Erythroblast (primary cell): ENCODE measurements around the gene NHEJ1.
"Not testable (repeated sequence)": the region's sequence is repeated elsewhere in the genome, so short reads cannot be mapped to it uniquely, and the experiment has no call there.

Experiments
- DNase-seq, 2 experiments: peaks; one replicate each; lab custom pipeline; 2025; lab: John Stamatoyannopoulos, UW
- GATA1 ChIP-seq: IDR thresholded peaks from 2 replicates; pipeline ENCODE4 v1.6.1; 2011; ENCODE audit warnings: low read depth, mild to moderate bottlenecking, control low read depth, low read length, moderate library complexity
- POLR2A ChIP-seq: IDR thresholded peaks from 2 replicates; pipeline ENCODE4 v1.6.1; 2011; ENCODE audit warnings: mild to moderate bottlenecking, low read length

Gene NHEJ1, protein sequence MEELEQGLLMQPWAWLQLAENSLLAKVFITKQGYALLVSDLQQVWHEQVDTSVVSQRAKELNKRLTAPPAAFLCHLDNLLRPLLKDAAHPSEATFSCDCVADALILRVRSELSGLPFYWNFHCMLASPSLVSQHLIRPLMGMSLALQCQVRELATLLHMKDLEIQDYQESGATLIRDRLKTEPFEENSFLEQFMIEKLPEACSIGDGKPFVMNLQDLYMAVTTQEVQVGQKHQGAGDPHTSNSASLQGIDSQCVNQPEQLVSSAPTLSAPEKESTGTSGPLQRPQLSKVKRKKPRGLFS

DNA sequence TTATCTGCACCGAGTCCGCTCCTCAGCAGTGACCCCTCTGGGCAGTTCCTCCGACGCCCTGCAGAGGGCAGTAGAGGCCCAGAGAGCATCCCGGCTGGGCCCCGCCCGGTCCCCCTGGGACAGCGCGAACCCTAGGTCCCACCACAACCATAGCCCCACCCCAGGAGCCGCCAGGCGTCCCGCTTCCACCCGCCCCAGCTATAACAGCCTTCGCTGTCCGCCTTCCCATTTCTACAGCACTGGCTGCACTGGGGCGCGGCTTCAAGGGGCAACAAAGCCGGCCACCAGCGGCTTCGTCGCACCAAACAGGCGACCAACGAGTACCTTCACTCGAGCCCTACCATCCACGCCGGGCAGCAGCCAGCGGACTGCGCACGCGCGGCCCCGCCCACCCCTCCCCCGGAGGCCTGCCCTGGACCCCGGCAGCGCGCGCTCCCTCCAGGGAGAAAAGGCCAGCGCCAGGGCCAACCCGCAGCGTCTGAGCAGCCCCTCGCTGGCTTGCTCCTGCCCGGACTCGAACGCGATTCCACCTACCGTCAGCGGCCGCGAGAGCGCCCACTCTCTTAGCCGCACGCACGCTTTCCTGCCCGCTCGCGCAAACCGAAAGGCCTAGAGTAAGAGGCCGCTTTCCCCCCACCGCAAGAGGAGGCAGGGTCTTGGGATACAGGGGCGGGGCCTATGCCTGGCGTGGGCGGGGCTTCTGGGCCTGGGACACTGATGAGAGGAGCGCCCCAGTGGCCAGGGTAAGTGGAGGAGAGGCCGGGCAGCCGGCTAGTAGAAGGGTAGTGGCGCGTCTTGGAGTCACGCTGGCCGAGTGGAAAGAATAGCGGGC lies at the start of gene NHEJ1:
Gene NHEJ1 (minus strand): TSS at position 630 of the 832 bp plus-strand sequence. CDS start 2,453 bp downstream, outside the sequence.
- TF ChIP-seq GATA1 (no peak), POLR2A (peak; percentile 70)
- DNase-seq, result peak; percentile 94 to 96

DNA sequence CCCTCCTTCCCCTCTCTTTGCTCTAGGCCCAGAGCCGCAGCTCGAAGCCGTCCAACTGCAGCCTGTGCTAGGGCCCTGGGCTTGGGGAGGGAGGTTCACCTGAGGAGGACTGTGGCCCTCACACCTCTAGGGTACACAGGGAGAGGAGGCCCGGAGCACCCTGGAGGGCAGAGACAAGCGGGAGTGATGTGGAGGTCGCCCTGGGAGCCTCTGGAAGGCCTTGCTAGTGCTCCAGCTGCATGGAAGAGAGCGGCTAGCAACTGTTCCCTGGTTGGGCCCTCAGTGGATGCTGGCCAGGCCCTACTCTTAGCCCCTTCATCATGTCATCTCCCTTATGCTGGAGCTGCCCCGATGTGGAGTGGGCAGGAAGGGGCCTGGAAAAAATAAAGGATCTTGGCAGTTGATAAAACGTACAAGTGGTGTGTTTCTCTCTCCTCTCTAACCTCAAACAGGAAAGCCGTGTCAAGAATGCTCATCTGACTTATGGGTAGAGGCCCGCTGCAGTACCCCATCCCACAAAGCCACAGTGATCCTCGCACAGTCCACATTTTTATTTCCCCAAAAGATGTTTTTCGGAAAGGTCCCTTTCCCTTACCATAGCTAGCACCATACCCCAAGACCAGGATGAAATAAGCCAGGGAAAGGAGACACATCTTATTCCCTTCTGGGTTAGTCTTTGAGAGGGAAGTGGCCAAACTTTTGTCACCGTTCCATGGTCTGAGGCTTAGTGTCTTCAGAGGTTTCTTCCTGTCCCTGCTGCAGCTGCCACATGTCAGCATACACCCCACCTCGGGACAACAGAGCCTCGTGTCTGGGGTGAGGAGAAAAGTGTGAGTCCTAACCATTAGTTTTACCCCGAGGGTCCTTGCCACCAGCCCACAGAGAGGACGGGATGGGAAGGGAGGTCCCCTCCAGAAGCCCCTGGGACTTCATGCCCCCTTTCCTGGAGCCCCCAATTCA lies 48.9 kb upstream of the NHEJ1 start:
- no peak for DNase-seq
- TF ChIP-seq GATA1 (no peak), POLR2A (no peak)

DNA sequence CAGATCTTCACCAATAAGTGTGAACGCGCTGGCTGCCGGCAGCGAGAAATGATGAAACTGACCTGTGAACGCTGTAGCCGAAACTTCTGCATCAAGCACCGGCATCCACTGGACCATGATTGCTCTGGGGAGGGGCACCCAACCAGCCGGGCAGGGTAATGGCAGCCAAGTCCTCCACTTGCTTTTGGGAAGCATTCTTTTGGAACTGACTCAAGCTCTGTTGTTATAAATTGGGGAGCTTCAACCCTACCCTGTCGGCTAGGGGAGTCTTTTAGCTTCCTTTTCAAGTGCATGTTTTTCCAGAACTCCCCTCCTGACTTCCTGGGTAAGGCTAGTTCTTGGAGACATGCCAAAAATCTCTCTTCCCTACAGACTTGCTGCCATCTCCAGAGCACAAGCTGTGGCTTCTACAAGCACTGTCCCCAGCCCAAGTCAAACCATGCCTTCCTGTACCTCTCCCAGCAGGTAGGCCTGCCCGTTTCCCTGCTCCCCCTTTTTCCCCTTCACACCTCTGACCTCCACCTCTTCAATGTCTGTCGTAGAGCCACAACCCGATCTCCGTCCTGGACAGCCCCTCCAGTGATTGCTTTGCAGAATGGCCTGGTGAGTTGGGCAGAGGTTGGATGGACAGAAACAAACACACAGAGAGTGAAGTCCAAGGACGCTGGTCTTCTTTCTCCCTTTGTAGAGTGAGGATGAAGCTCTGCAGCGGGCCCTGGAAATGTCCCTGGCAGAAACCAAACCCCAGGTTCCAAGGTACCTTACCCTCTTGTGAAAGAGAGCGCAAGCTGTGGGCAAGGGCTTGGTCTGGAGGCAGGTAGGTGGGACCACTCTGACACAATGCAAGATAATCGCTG lies 47.5 kb upstream of the NHEJ1 start:
- DNase-seq, result peak in 1 of 2 experiments; percentile 48
- no peak for TF ChIP-seq GATA1
- peak; percentile 13 for TF ChIP-seq POLR2A

DNA sequence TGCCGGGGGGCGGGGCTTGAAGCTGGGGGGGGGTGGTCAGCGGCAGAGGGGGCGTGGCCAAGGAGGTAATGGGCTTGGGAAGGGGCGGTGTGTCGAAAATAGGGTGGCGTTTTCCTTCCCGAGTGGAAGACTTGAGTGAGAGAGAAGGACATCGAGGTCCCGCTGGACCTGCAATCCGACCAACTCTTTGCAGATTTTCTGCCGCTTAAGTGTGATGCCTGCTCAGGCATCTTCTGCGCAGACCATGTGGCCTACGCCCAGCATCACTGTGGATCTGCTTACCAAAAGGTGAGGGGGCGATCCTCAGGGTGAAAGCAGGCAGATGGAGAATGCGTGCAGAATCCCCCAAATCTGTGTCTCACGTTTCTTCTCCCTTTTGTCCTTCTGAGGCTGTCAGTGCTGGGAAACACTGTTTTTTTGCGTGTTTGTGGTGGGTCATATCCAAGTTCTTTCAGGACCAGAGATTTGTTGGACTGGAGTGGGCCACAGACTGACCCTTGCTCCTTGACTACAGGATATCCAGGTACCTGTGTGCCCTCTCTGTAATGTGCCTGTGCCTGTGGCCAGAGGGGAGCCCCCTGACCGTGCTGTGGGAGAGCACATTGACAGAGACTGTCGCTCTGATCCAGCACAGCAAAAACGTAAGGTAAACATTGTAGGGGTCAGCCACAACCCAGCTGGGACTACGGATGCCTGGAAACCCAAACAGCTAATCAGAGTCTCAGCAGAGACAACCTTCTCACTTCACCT lies 46.7 kb upstream of the NHEJ1 start:
- TF ChIP-seq GATA1 (no peak), POLR2A (peak; percentile 19)
- no peak for DNase-seq

DNA sequence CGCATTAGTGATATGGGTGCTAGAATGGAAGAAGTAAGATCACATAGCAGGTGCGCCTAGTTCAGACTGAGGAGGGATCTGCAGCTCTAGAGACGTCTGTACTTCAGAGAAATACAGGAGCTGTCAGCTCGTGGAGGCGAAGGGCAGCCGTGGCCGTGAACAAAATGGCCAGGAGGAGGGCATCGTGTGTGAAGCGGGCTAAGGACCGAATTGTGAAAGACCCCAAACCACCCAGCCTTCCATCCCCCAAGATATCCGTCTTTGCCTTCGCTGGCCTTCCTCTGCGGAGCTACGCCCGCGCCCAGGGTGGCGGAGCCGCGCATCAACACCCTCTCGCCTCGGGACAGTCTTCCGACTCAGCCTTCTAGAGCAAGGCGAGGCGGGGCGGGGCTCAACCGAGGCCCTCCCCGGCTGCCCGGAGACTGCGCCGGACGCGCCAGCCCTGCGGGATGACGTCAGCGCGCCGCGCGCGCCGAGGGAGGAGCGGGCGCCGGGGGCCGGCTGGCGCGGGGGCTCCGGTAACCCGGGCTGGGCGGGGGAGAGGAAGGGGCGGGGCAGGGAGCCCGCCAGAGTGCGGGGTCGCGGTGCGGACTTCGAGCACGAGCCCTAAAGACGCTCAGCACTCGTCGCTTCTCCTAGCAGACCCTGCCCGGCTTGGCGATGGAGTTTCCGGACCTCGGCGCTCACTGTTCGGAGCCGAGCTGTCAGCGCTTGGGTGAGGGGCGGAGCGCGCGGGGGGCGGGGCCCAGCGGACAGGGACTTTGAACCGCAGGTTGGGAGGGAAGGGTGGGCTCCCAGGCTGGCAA lies 45.9 kb upstream of the NHEJ1 start, which contains the start of gene ZFAND2B:
Gene ZFAND2B (plus strand): TSS at position 455 of the 806 bp plus-strand sequence. CDS start 206 bp downstream, at position 661.
- peak; percentile 95 to 97 for DNase-seq
- TF ChIP-seq POLR2A, result peak; percentile 97
- TF ChIP-seq GATA1, result no peak

DNA sequence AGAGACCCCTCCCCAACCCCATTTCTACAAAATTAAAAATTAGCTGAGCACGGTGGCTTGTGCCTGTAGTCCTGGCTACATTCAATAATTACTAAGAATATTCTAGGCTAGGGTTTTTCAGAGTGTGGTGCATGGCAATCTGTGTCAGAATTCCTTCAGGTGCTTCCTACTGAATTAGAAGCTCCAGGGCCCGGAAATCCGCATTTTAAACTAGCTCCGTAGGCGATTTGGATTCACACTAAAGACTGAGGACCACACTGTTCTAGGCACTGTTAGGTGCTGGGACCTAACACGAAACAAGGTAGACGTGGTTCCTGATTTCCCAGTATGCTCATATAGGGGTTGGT lies 45.3 kb upstream of the NHEJ1 start:
- no peak for DNase-seq
- no peak for TF ChIP-seq GATA1
- no peak for TF ChIP-seq POLR2A

DNA sequence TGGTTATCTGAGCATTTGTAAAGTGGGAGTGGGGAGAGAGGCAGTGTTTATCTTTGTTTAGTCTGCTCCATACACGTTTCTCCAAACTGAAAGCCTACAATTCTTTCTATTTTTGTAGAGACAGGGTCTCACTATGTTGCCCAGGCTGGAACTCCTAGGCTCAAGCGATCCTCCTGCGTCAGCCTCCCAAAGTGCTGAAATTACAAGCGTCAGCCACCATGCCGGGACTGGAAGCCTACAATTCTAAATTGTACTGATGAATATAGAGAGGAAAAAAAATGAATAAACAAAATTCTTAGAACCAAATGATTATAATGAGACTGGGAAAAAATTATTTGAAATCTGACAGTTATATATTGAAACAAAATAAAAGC lies 44.5 kb upstream of the NHEJ1 start:
- no peak for DNase-seq
- TF ChIP-seq GATA1 (no peak), POLR2A (no peak)

DNA sequence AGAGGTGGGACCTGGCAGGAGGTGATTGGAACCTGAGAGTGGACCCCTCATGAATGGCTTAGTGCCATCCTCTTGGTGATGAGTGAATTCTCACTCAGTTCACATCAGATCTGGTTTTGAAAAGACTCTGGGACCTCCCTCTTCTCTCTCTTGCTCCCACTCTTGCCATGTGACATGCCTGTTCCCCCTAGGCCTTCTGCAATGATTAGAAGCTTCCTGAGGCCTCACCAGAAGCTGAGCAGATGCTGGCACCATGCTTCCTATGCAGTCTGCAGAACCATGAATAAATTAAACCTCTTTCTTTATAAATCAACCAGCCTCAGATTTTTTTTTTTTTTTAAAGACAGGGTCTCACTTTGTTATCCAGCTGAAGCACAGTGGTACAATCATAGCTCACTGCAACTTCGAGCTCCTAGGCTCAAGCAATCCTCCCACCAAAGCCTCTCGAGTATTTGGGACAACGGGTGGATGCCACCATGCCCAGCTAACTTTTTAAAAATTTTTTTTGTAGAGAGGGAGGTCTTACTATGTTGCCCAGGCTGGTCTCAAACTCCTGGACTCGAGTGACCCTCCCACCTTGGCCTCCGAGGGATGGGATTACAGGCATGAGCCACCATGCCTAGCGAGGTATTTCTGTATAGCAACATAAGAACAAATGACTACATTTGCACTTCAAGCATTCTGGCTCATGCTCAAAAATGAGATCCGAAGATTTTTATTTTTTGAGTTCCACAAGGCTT lies 44.0 kb upstream of the NHEJ1 start:
- TF ChIP-seq GATA1 (no peak), POLR2A (no peak)
- no peak for DNase-seq

DNA sequence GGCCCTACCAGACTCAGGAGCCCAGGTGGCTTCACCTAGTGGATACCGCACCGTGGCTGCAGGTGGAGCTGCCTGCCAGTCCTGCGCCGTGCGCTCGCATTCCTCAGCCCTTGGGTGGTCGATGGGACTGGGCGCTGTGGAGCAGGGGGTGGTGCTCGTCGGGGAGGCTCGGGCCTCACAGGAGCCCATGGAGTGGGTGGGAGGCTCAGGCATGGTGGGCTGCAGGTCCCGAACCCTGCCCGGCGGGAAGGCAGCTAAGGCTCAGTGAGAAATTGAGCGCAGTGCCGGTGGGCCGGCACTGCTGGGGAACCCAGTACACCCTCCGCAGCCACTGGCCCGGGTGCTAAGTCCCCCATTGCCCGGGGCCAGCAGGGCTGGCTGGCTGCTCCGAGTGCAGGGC lies 40.7 kb upstream of the NHEJ1 start:
- DNase-seq, result not testable (repeated sequence)

DNA sequence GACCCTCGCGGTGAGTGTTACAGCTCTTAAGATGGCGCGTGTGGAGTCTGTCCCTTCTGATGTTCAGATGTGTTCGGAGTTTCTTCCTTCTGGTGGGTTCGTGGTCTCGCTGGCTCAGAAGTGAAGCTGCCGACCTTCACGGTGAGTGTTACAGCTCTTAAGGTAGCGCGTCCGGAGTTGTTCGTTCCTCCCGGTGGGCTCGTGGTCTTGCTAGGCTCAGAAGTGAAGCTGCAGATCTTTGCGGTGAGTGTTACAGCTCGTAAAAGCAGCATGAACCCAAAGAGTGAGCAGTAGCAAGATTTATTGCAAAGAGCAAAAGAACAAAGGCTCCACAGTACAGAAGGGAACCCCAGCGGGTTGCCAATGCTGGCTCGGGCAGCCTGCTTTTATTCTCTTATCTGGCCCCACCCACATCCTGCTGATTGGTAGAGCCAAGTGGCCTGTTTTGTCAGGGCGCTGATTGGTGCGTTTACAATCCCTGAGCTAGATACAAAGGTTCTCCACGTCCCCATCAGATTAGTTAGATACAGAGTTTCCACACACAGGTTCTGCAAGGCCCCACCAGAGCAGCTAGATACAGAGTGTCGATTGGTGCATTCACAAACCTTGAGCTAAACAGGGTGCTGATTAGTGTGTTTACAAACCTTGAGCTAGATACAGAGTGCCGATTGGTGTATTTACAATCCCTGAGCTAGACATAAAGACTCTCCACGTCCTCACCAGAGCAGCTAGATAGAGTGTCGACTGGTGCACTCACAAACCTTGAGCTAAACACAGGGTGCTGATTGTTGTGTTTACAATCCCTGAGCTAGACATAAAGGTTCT lies 40.1 kb upstream of the NHEJ1 start:
- DNase-seq, result not testable (repeated sequence)
- peak; percentile 15 for TF ChIP-seq POLR2A
